HUES64 (cell line): Measurements from ENCODE around the gene THEM4.
"Not testable (repeated sequence)": the region's sequence is repeated elsewhere in the genome, so short reads cannot be mapped to it uniquely, and the experiment has no call there.

ENCODE experiments used
- H3K27ac ChIP-seq: 2 replicates; pipeline ENCODE4 v1.7.0; 2013; ENCODE audit warnings: low read depth, low read length, inconsistent platforms
- H3K27me3 ChIP-seq: 2 replicates; pipeline ENCODE4 v1.6.1; 2013; ENCODE audit warnings: mild to moderate bottlenecking, low read length; ENCODE audit not compliant: insufficient read depth
- H3K36me3 ChIP-seq: 2 replicates; pipeline ENCODE4 v1.6.1; 2013; ENCODE audit warnings: mild to moderate bottlenecking, low read length; ENCODE audit not compliant: insufficient read depth
- H3K4me1 ChIP-seq: 2 replicates; pipeline ENCODE4 v1.6.1; 2013; ENCODE audit warnings: mild to moderate bottlenecking, low read length, moderate library complexity; ENCODE audit not compliant: insufficient read depth
- H3K4me3 ChIP-seq: 2 replicates; pipeline ENCODE4 v1.5.1; 2013; ENCODE audit warnings: mild to moderate bottlenecking, low read length, moderate library complexity
- H3K9ac ChIP-seq: 2 replicates; pipeline ENCODE4 v1.6.1; 2013; ENCODE audit warnings: mild to moderate bottlenecking, low read depth, low read length
- H3K9me3 ChIP-seq: 2 replicates; pipeline ENCODE4 v1.6.1; 2013; ENCODE audit warnings: low read depth, low read length; ENCODE audit not compliant: insufficient read depth
- WGBS: fragments of 150-250, 120-280 bp; methylation state at CpG from one replicate; pipeline ENCODE4 v1.1.7; 2013; ENCODE audit warnings: missing lambda C conversion rate; 5-methylcytosine and 5-hydroxymethylcytosine counted together

Gene THEM4

GRCh38 chr1:151891512-151891911, 17.8 kb downstream of the THEM4 start:
- Histone ChIP-seq H3K4me1 (no peaks in the 10 kb centered on the region), H3K9ac (no peak overlapping the region), H3K4me3 (no peak overlapping the region), H3K9me3 (no peaks in the 10 kb centered on the region), H3K27ac (no peak overlapping the region), H3K36me3 (peaks cover 35% of the 10 kb centered on the region), H3K27me3 (no peaks in the 10 kb centered on the region)
- 87% methylated on average over 3 of the region's 3 CpGs for WGBS

GRCh38 chr1:151888972-151889570, 20.2 kb downstream of the THEM4 start:
- no peak overlapping the region for H3K4me3 ChIP-seq
- H3K9ac ChIP-seq, result no peak overlapping the region
- WGBS, result 81% methylated on average over 2 of the region's 2 CpGs
- H3K9me3 ChIP-seq, result no peaks in the 10 kb centered on the region
- H3K27ac ChIP-seq, result no peak overlapping the region
- peaks cover 27% of the 10 kb centered on the region for H3K36me3 ChIP-seq
- no peaks in the 10 kb centered on the region for H3K4me1 ChIP-seq
- no peaks in the 10 kb centered on the region for H3K27me3 ChIP-seq

GRCh38 chr1:151887028-151887427, 22.3 kb downstream of the THEM4 start:
- Histone ChIP-seq H3K9ac (no peak overlapping the region), H3K4me3 (no peak overlapping the region), H3K36me3 (peaks cover 16% of the 10 kb centered on the region), H3K27me3 (no peaks in the 10 kb centered on the region), H3K4me1 (no peaks in the 10 kb centered on the region), H3K9me3 (no peaks in the 10 kb centered on the region), H3K27ac (no peak overlapping the region)
- 89% methylated on average over 1 of the region's 1 CpG for WGBS

GRCh38 chr1:151885479-151885878, 23.8 kb downstream of the THEM4 start:
- Histone ChIP-seq H3K9me3 (no peaks in the 10 kb centered on the region), H3K9ac (no peak overlapping the region), H3K4me3 (no peak overlapping the region), H3K36me3 (peaks cover 16% of the 10 kb centered on the region), H3K27me3 (no peaks in the 10 kb centered on the region), H3K4me1 (no peaks in the 10 kb centered on the region), H3K27ac (no peak overlapping the region)
- WGBS, result 92% methylated on average over 1 of the region's 1 CpG

- peaks cover 16% of the 10 kb centered on the region for H3K36me3 ChIP-seq
- not testable (repeated sequence) for H3K4me1 ChIP-seq, H3K4me3 ChIP-seq, H3K9me3 ChIP-seq, H3K9ac ChIP-seq, H3K27ac ChIP-seq, H3K27me3 ChIP-seq
- WGBS, result 96% methylated on average over 5 of the region's 5 CpGs
Measured at GRCh38 chr1:151884879-151885278, 24.4 kb downstream of the THEM4 start.

- H3K27me3 ChIP-seq, H3K9ac ChIP-seq, H3K27ac ChIP-seq, H3K4me3 ChIP-seq, H3K9me3 ChIP-seq, H3K4me1 ChIP-seq: not testable (repeated sequence)
- 97% methylated on average over 3 of the region's 3 CpGs for WGBS
- peaks cover 16% of the 10 kb centered on the region for H3K36me3 ChIP-seq
Measured at GRCh38 chr1:151884445-151884844, 24.9 kb downstream of the THEM4 start.

- H3K27me3 ChIP-seq, H3K27ac ChIP-seq, H3K9me3 ChIP-seq, H3K4me1 ChIP-seq, H3K9ac ChIP-seq, H3K4me3 ChIP-seq: not testable (repeated sequence)
- WGBS, result 97% methylated on average over 3 of the region's 4 CpGs
- peaks cover 16% of the 10 kb centered on the region for H3K36me3 ChIP-seq
Measured at GRCh38 chr1:151883898-151884297, 25.4 kb downstream of the THEM4 start.

GRCh38 chr1:151882918-151883317, 26.4 kb downstream of the THEM4 start:
- peaks cover 12% of the 10 kb centered on the region for H3K36me3 ChIP-seq
- WGBS, result 91% methylated on average over 5 of the region's 5 CpGs
- H3K27me3 ChIP-seq, H3K9ac ChIP-seq, H3K4me3 ChIP-seq, H3K9me3 ChIP-seq, H3K27ac ChIP-seq, H3K4me1 ChIP-seq: not testable (repeated sequence)

GRCh38 chr1:151882466-151882865, 26.8 kb downstream of the THEM4 start:
- WGBS, result no CpG with 5 or more reads among the region's 2 CpGs
- H3K9me3 ChIP-seq, result no peaks in the 10 kb centered on the region
- no peak overlapping the region for H3K4me3 ChIP-seq
- no peaks in the 10 kb centered on the region for H3K4me1 ChIP-seq
- peaks cover 8% of the 10 kb centered on the region; the same call in 1 of the 2 replicates for H3K36me3 ChIP-seq
- H3K9ac ChIP-seq, result no peak overlapping the region
- no peak overlapping the region for H3K27ac ChIP-seq
- H3K27me3 ChIP-seq, result no peaks in the 10 kb centered on the region

- Histone ChIP-seq H3K4me1 (no peaks in the 10 kb centered on the region), H3K4me3 (no peak overlapping the region), H3K36me3 (peaks cover 5% of the 10 kb centered on the region; the same call in 1 of the 2 replicates), H3K9me3 (no peaks in the 10 kb centered on the region), H3K9ac (no peak overlapping the region), H3K27ac (no peak overlapping the region), H3K27me3 (no peaks in the 10 kb centered on the region)
- 41% methylated on average over 2 of the region's 2 CpGs for WGBS
Measured at GRCh38 chr1:151881479-151881878, 27.8 kb downstream of the THEM4 start.

- 100% methylated on average over 1 of the region's 1 CpG for WGBS
- H3K9me3 ChIP-seq, result no peaks in the 10 kb centered on the region
- no peak overlapping the region for H3K9ac ChIP-seq
- no peaks in the 10 kb centered on the region for H3K27me3 ChIP-seq
- H3K4me3 ChIP-seq, result no peak overlapping the region
- H3K27ac ChIP-seq, result no peak overlapping the region
- no peaks in the 10 kb centered on the region for H3K36me3 ChIP-seq
- H3K4me1 ChIP-seq, result peaks cover 8% of the 10 kb centered on the region; the same call in 1 of the 2 replicates
Measured at GRCh38 chr1:151875419-151876097, 33.8 kb downstream of the THEM4 start.

GRCh38 chr1:151872776-151873175, 36.5 kb downstream of the THEM4 start:
- H3K4me1 ChIP-seq, H3K9ac ChIP-seq, H3K4me3 ChIP-seq, H3K27ac ChIP-seq, H3K9me3 ChIP-seq, H3K27me3 ChIP-seq, H3K36me3 ChIP-seq: not testable (repeated sequence)
- WGBS, result 57% methylated on average over 8 of the region's 9 CpGs
